Right ventricle myocardium inferior (tissue), 1 donor: Measurements from ENCODE around the gene EPHB1. TPM values are rescaled to one million over a fixed set of nuclear protein-coding genes. Genes with fewer than 3 reads are reported as not detected.
"Not testable (repeated sequence)": the region's sequence is repeated elsewhere in the genome, so short reads cannot be mapped to it uniquely, and the experiment has no call there.

Source experiments
- ATAC-seq: fragments of 200-7000 bp; cut with Tn5 transposase; one replicate; pipeline ENCODE4 v1.9.1; 2020; ENCODE audit warnings: mild to moderate bottlenecking, moderate library complexity
- DNase-seq: peaks from one replicate; pipeline ENCODE4 v3.0.0; 2021; ENCODE audit errors: missing footprints
- intact Hi-C: fragments of 100-400 bp; cut with DNase I; formaldehyde crosslinking; loops from one replicate; pipeline ENCODE4 v1.11.0; 2022
- total RNA-seq: library from RNA; stranded (reverse); fragmentation: NEBNext Ultra II Directional; extraction: Animal tissue kit (Norgen Biotek cat#: 25700); gene quantifications from one replicate; pipeline ENCODE4 v1.2.1, GENCODE V29; 2021
- donor health status: DM: no; HTN: yes; CAD: no; lungs with severe emphysema.

Gene EPHB1
- total RNA-seq, 1 donor from 2014 or later, result 1.4 TPM

- intact Hi-C loops, result no loop called here
- DNase-seq (no peak), ATAC-seq (no peak)
Measured at GRCh38 chr3:134772011-134772410, 23.0 kb upstream of the EPHB1 start.

DNA sequence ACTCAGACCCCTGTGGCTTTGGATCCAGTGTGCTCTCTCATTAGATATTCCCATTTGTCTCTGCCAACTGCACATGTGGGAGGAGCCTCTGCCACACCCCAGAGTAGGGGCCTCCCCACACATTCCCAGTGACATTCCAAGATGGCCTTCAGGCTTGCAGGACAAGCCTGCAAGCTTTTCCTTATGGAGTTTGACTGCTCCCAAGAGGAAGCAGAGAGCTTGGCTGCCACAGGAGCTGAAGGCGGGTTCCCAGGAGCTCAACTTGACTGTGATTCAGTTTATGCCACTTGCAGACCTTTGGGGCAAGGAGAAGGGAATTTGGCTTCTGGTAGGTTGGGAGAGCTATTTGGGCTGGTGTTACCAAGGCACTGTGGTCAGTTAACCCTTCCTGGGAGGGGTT is 22.5 kb upstream of the EPHB1 start:
- intact Hi-C loops, result no loop called here

DNA sequence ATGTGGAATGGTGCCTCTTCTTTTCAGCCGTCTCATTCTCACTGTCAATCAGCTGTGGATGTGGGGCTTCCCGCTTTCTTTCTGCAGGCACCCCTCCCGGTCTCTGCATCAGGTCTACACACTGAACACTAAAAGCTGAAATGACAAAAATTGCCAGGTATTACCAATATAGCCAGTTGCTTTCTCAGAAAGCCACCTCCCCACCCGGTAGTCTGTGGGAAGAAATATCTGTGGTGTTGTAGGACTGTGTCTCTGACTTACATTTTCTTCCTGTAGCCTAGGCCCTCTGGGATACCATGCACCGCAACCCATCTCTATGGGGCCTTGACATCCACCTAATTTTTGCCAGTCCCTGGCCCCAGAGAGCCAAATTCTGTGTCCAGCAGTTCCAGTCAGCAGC is 19.2 kb upstream of the EPHB1 start:
- ATAC-seq (no peak), DNase-seq (no peak)
- intact Hi-C loops, result no loop called here

More for the DNA sequence above, 22.5 kb upstream of the EPHB1 start:
- DNase-seq, result no peak
- no peak for ATAC-seq

DNA sequence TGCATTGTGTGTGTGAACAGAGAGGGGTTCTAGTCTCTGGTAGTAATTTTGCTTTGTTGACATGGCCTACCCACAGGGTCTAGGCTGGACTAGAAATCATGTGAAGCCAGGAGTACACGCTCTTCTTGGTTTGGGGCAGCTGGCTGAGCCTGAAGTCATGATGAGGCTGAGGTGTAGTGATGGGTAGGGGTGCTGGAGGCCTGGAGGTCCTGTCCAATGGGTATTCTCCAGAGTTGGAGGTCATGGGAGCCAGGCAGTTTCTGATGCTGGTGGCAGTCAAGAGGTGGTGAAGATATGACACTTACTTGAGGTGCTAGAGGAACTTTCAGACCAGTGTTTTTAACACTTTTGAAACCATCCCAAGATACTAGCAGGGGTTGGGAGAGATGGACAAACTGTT is 18.5 kb upstream of the EPHB1 start:
- intact Hi-C loops, result no loop called here
- DNase-seq, result no peak
- ATAC-seq, result no peak

DNA sequence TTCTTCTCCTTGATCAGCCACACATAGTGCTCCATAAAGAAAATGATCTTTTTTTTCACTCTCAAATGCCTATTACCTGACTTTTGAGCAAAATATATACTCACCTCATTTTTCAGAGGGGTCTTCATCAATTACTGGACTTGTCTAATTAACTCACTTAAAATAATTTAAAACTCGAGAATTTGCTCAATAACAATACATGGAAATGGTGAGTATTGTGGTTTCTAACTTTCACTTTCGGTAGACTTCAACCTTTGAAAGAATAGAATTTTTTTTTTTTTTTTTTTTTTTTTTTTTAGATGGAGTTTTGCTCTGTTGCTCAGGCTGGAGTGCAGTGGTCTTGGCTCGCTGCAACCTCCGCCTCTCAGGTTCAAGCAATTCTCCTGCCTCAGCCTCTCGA is 17.7 kb upstream of the EPHB1 start:
- DNase-seq (no peak), ATAC-seq (no peak)
- intact Hi-C loops, result no loop called here

DNA sequence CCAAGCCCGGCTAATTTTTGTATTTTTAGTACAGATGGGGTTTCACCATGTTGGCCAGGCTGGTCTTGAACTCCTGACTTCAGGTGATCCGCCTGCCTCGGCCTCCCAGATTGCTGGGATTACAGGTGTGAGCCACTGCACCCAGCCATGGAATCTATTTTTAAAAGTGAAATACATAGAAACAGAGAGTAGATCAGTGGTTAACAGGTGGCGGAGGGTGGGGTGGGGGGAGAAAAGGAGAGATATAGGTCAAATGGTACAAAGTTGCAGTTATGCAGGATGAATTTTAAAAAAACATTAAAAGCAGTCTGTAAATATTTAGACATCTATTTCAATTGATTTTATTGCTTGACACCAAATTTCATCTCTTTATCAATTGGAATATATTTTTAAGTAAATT is 6.8 kb upstream of the EPHB1 start:
- DNase-seq, intact Hi-C loops, ATAC-seq: not testable (repeated sequence)

GRCh38 chr3:134790065-134790464 is 5.0 kb upstream of the EPHB1 start:
- ATAC-seq, result no peak
- intact Hi-C loops, result loop anchor here (5.0 to 10.0 kb wide), 3 partner anchors 185 to 455 kb away; no protein-coding TSS in a partner anchor

DNA sequence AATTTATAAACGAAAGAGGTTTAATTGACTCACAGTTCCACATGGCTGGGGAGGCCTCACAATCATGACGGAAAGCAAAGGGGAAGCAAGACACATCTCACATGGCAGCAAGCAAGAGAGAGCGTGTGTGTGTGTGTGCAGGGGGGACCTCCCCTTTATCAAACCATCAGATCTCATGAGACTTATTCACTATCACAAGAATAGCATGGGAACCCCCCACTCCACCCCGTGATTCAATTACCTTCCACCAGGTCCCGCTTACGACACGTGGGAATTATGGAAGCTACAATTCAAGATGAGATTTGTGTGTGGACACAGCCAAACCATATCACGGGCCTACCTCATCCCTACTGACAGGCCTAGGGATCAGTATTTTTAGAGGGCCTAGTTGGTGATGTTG is 3.1 kb upstream of the EPHB1 start:
- intact Hi-C loops, result loop anchor here (5.0 to 10.0 kb wide), 3 partner anchors 183 to 453 kb away; no protein-coding TSS in a partner anchor
- DNase-seq (no peak), ATAC-seq (no peak)

More at GRCh38 chr3:134790065-134790464, 5.0 kb upstream of the EPHB1 start:
- no peak for DNase-seq

DNA sequence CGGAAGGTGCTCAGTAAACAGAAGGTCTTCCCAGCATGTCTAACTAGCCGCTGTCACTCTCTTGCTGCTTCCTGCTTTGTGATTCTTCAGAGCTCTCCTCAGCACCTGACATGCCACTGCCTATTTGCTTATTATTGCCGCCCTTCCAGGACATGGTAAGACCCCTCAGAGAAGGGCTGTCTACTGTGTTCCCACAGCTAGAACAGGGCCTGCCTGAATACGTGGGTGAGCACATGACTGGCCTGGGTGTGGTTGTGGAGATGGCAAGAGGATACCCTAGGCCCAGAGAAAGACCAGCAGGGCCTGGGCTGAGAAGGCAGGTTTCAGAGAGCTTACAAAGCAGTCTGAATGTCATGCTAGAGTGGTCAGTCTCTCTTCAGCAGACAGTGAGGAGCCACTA is 2.4 kb upstream of the EPHB1 start:
- no peak for ATAC-seq
- intact Hi-C loops, result loop anchor here (5.0 to 10.0 kb wide), 3 partner anchors 182 to 452 kb away; no protein-coding TSS in a partner anchor
- DNase-seq, result no peak

- ATAC-seq (no peak), DNase-seq (no peak)
- intact Hi-C loops, result loop anchor here (5.0 to 10.0 kb wide), 3 partner anchors 181 to 451 kb away; no protein-coding TSS in a partner anchor
Measured at GRCh38 chr3:134793562-134793961, 1.5 kb upstream of the EPHB1 start.

DNA sequence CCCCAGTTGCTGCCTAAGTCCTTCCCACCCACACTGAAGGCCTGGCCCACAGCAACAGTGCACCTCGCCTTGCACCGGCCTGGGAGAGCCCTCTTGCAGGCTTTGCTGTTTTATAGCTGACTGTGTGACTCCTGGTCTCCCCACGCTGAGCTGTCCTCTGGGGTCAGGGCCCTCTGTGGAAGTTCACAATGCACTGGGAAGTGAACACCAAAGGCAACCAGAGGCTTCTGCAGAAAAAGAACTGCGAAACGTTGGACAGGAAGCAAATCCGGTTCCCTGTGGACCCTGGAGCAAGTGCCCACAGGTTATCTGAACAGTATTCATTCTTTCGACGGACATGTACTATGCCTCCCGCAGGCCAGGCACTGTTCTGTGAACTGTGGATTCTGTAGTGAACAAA is 737 bp upstream of the EPHB1 start:
- DNase-seq, result no peak
- no peak for ATAC-seq
- intact Hi-C loops, result loop anchor here (2.0 to 10.0 kb wide), 5 partner anchors 180 to 1100 kb away; no protein-coding TSS in a partner anchor

- intact Hi-C loops, result loop anchor here (1.0 to 10.0 kb wide), 5 partner anchors 145 to 1099 kb away; partner anchors contain the start of gene KY
- ATAC-seq, result no peak
Measured at GRCh38 chr3:134795746-134796280, 753 bp downstream of the EPHB1 start.

DNA sequence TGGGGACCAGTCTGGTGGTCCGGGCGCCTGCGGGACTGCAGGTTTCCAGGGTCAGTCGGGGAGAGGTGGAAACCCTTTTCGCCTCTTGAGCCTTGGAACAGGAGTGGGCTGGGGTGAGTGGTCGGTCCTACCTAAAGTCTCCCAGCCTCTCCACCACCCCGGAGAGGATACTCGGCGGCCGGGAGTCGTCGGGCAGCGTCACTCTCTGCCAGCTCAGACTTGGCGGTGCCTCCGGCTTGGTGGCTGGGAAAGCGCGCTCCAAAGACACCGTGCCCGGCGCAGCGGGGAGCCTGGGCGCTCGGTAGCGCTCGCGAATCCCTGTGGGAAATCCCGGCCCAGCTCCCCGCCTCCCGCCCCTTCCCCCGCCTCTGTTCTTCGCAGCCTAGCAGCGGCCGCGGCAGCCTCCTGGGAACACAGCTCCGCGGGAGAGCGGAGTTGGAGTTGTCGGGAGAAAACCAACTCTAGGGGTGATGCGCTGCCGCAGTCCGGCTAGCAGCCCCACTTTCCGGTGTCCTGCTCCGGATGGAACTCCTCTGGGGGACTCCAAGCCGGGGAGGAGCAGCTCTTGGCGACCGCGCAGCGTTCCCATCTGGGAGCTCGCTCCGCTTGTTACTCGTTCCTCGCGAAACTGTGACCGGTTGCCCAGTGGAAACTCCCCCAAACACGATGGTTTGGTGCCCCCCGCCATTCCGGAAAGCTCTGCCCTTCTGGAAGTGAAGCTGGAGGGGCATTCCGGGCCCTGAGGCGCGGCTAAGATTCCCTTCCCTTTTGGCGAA is 1.4 kb downstream of the EPHB1 start:
- DNase-seq (no peak), ATAC-seq (no peak)
- intact Hi-C loops, result loop anchor here (10.0 kb wide), 2 partner anchors 178 to 448 kb away; no protein-coding TSS in a partner anchor

More at GRCh38 chr3:134795746-134796280, 753 bp downstream of the EPHB1 start:
- peak; percentile 68 for DNase-seq

- no peak for ATAC-seq
- intact Hi-C loops, result loop anchor here (10.0 kb wide), 2 partner anchors 178 to 448 kb away; no protein-coding TSS in a partner anchor
- DNase-seq, result no peak
Measured at GRCh38 chr3:134797057-134797740, 2.1 kb downstream of the EPHB1 start.

DNA sequence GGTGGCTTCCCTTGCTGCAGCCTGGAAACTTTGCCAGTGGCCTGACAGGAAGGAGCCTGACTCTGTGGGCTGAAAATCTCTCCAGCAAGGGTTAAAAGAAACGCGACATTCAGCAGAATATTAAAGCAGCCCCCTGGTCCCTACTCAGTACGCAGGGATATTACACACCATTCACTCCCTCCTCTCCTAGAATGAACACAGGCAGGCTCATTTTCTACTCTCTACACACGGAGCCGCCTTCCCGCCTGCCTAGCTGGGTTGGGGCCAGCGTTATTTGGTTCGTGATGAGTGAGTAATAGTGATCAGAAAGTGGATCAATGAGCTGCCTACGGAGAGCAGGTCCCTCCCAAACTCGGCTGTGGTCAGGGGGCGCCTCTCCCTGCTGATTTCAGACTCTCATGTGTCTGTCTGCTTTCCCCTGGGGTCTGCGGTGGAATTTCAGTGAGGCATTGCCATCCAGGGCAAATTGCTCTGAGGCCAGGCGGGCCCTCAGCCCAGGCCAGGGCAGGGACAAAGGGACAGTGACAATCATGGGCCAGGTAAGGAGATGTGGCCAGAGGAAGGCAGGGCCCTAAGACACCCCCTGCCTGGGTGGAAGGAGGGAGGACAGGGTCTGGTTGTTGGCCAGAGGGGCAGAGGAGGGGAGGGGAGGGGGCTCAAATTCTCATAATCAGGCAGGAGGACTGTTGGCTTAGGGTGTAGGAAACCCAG is 2.8 kb downstream of the EPHB1 start:
- intact Hi-C loops, result loop anchor here (10.0 kb wide), 2 partner anchors 177 to 447 kb away; no protein-coding TSS in a partner anchor
- no peak for ATAC-seq
- no peak for DNase-seq

DNA sequence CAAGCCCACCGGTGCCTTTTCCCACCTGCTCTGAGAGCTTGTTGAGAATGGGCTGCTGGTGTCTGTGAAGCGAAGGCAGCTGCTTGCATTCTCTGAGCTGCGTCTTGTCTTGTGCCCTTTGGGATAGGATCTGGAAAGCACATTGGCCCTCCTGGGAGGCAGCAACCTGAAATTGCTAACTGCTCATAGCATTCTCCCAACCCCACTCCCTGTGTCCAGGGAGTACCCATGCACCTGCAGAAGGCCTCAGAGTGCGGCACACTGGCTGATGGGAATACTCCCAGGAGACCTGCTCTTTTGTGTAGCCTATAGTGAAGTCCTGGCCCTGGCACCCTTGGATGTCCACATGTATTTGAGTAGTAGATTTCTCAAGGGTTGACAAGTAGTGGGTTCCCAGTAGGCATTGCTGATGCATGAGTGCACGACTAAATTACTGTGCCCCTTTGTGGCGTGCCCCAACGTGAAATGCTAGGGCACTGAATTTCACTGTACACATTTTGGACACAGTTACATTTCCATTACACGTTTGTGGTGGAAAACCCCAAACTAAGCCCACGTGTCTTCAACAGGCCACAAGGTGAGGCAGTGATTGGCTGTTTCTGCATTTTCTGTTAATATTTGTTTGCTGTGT is 3.7 kb downstream of the EPHB1 start:
- intact Hi-C loops, result loop anchor here (10.0 kb wide), 2 partner anchors 176 to 446 kb away; no protein-coding TSS in a partner anchor
- ATAC-seq (no peak), DNase-seq (no peak)

- DNase-seq (no peak), ATAC-seq (no peak)
- intact Hi-C loops, result loop anchor here (10.0 kb wide), 2 partner anchors 175 to 445 kb away; no protein-coding TSS in a partner anchor
Measured at GRCh38 chr3:134799393-134799792, 4.3 kb downstream of the EPHB1 start.
